ENCODE results near the gene RPS6KA2. TPM values are rescaled to one million over a fixed set of nuclear protein-coding genes. Genes with fewer than 3 reads are reported as not detected.

The RPS6KA2 gene
- total RNA-seq, 1 donor, result 4.6 TPM

GRCh38 chr6:166617359-166617758, 9.7 kb downstream of the RPS6KA2 start:
- DNase-seq (ENCODE audit: low read depth in 2 of 3, low spot score in 2 of 3), result no peak

- no peak for DNase-seq (ENCODE audit: low read depth in 2 of 3, low spot score in 2 of 3)
Observed at GRCh38 chr6:166616261-166617238, 10.5 kb downstream of the RPS6KA2 start.

DNA sequence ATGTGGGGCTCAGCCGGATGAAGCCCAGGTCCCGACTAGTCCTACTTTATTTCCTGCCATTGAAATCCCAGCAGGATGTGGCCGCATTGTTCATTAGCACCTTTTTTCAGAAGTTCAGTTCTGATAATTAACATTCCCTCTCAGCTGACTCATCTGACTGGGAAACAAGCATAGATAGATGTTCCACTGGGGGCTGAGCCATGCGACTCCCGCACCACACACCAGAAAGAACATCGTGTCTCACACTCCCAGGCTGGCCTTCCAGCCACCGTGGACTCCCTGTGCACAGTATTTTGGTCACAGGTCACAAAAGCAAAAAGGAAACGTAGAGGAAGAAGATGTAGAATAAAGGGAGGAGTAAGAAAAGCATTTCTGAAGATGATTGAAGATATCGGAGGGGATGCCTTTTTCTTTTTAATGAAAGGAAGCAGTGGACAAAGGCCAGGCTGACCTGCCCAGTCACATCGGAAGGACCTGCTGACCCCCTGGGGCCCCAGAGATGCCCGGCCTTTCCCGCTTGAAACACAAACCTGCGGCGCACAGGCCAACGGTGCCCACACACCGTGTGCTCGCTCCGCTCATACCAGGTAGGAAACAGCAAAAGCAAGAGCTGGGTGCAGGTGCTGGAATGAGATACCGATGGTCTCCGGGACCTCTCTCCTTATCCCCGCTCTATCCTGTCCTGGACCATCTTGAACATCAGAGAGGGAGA, 11.8 kb downstream of the RPS6KA2 start:
- no peak for DNase-seq (ENCODE audit: low read depth in 2 of 3, low spot score in 2 of 3)

DNA sequence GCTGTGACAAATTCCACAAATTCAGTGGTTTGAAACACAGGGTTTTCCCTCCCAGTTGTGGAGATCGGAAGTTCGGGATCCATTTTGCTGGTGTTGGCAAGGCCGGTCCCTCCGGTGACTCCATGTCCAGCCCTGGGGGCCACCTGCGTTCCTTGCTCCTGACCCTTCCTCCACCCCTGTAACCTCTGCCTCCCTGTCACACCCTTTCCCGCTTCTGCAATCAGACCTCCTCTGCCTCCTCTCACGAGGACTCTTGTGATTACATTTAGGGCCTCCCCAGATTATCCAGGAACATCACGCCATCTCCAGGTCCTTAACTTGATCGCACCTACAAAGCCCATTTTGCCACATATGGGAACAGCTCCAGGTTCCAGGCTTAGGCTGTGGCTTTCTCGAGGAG, 12.5 kb downstream of the RPS6KA2 start:
- DNase-seq (ENCODE audit: low read depth in 2 of 3, low spot score in 2 of 3), result no peak

GRCh38 chr6:166614171-166614583, 12.9 kb downstream of the RPS6KA2 start:
- DNase-seq (ENCODE audit: low read depth in 2 of 3, low spot score in 2 of 3), result no peak

DNA sequence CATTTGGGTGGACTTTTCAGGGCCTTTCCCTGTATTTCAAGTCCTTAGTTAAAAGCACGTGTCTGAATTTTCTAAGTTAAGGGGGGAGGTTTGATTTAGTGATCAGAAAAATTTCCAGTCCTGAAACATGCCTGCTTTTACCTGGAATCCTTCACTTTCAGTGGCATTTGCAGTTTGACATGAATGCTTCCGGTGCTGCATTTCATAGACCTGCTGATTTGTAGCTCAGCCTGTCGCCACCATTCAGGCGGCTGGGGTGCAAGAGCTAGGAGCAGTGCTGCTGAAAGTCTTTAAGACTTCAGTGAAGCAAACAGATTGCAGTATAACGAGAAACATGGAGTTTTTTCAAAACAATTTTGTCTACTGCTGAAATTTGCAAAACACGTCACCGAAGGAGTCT, 14.0 kb downstream of the RPS6KA2 start:
- DNase-seq (ENCODE audit: low read depth in 2 of 3, low spot score in 2 of 3), result no peak

GRCh38 chr6:166612471-166612881, 14.6 kb downstream of the RPS6KA2 start:
- no peak for DNase-seq (ENCODE audit: low read depth in 2 of 3, low spot score in 2 of 3)

DNA sequence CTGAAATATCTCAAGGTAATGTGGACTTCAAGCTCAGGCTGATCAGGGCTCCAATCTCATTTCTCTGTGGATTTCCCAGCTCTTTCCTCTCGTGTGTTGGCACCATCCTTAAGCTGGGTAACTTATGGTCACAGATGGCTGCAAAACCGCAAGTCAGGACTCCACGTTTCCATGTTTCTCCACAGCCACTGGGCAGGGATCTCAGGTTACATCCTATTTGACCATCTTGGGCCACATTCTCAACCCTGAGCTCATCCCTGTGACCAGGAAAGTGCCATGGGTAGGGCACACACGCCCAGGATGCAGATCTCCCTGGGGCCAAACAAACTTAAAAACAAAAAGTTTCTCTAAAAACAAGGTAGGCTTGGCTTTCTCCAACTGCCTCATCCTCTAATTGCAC, 15.4 kb downstream of the RPS6KA2 start:
- DNase-seq (ENCODE audit: low read depth in 2 of 3, low spot score in 2 of 3), result no peak

- no peak for DNase-seq (ENCODE audit: low read depth in 2 of 3, low spot score in 2 of 3)
Observed at GRCh38 chr6:166610069-166610468, 17.0 kb downstream of the RPS6KA2 start.

- no peak for DNase-seq (ENCODE audit: low read depth in 2 of 3, low spot score in 2 of 3)
Observed at GRCh38 chr6:166608774-166609173, 18.3 kb downstream of the RPS6KA2 start.

DNA sequence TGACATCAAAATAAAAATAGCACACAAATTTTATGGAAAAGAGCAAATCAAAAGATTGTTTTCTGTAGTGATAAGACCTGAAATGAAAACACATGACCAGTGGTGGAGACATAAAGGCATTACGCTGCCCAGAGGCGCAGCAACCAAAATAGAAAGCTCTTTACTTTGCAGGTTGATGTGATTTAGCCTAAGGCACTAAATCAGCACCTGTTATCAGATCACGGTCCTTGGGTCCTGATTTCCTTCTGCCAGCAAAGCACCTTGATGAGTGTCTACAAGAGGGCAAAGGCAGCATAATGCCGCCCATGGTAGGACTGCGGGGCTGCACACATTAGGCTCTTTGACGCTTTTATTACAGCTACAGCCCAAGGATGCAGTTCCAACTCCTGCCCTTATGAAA, 21.3 kb downstream of the RPS6KA2 start:
- DNase-seq (ENCODE audit: low read depth in 2 of 3, low spot score in 2 of 3), result no peak

DNA sequence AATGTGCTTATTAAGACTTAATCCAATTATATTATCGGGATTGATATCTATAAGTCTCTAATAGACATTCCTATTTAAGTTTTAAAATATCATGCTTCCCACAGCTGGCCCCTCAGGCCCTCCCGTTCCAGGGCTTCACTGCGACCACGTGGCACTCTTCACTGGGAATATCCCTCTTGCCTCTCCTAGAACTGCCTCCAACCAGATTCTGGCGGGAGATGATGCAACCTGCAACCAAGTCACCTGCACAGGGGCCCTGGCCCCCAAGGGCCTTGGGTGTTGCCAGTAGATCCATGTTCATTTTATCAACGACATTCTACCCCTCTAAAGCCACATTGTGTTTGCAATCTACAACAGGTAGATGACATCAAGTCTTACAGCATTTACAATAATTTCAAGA, 22.1 kb downstream of the RPS6KA2 start:
- no peak for DNase-seq (ENCODE audit: low read depth in 2 of 3, low spot score in 2 of 3)

DNA sequence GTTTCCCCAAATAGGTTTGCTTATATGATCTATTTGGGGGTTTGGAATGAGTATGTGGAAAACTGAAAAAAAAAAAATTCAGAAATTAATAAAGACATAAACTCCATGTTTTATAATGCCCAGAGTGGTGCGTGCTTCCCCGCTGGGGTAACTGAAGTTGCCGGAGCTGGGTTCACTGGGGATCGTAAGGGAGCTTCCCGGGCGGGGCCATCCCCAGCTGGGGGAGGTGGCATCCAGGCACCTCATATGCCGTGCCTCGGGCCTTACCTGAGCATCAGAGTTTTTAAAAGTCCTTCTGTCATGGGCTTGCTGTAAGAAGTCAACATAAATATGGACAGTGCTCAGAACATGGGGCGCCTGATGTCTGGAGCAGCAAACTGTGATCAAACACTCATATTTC, 22.7 kb downstream of the RPS6KA2 start:
- no peak for DNase-seq (ENCODE audit: low read depth in 2 of 3, low spot score in 2 of 3)

DNA sequence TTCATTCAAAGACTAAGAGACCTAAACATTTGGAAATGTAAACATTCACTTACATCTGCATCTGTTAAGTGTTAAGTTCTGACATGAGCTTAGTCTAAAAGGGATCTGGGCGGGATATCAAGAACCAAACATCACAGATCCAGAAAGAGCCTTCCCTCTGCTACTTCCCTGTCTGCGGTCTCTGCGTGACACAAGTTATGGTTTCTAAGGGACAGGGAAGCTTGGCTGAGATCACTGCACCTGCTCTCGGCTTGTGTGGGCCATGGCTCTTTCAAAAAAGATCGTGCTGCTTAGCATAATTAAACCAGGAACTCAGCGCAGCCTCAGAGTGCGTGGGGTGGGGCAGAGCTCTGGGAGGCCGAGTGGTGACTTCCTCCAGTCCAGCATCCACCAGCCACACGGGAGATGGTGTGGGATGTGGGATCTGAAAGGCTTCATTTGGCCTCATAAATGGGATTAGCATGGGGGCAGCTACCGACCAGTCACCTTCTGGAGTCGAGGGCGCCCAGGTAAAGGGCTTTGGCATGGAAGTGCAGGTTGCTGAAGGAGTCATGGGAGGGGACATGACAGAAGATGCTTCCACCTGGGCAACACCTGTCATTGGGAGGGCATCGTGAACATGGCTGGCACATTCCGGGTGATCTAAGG, 23.9 kb downstream of the RPS6KA2 start:
- no peak for DNase-seq (ENCODE audit: low read depth in 2 of 3, low spot score in 2 of 3)

- DNase-seq (ENCODE audit: low read depth in 2 of 3, low spot score in 2 of 3), result no peak
Observed at GRCh38 chr6:166601956-166602355, 25.1 kb downstream of the RPS6KA2 start.

- no peak for DNase-seq (ENCODE audit: low read depth in 2 of 3, low spot score in 2 of 3)
Observed at GRCh38 chr6:166600931-166601330, 26.1 kb downstream of the RPS6KA2 start.

DNA sequence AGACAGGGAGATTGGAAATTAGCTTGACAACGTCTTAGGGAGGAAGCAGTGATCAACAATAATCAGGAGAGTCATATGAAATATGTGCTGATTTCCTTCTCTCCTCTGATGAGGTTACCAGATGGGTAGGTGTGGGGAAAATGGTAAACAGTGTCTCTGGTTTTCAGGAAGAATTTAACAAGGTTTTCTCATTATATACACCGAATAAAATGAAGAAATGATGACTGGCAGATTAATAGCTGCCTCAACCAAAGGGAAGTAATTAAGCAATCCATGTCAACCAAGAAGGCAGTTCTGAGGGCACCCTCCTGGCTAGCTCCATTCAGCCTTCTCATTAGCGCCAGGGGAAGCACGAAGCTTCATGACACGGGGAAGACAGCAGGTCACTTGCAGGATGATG, 27.8 kb downstream of the RPS6KA2 start:
- DNase-seq (ENCODE audit: low read depth in 2 of 3, low spot score in 2 of 3), result no peak

DNA sequence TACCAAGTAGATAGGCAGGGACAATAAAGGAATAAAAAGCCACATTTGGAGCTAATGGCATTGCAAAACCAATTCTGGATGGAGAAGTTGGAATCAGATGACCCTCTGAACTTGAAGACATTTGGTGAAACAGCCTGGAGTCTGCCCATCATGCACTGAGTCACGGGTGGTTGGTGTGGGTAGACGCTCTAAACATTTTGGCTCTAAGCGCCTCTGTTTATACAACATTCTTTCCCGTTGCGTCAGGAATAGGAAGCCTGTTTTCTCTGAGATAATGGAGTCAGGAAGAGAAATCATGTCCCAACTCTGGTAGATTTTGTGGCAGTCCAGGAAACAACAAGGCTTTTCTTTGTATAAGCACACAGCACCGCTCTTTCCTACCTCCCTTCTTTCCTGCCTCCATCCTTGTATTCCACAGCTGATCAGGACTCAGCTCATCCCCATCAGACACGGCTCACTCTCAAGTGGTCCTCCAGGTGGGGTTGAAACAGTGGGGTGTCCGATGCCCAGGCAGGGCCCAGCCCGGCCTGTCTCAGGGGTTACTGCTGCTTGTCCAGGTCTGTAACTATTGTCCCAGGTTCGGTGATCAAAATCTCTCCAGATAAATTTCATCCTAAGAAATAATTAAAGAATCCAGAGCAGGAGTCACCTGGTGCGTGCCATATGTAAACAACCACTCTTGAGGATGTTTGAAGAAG, 28.5 kb downstream of the RPS6KA2 start:
- peak in 2 of 3 donors; percentile 40 to 41 for DNase-seq (ENCODE audit: low read depth in 2 of 3, low spot score in 2 of 3)

DNA sequence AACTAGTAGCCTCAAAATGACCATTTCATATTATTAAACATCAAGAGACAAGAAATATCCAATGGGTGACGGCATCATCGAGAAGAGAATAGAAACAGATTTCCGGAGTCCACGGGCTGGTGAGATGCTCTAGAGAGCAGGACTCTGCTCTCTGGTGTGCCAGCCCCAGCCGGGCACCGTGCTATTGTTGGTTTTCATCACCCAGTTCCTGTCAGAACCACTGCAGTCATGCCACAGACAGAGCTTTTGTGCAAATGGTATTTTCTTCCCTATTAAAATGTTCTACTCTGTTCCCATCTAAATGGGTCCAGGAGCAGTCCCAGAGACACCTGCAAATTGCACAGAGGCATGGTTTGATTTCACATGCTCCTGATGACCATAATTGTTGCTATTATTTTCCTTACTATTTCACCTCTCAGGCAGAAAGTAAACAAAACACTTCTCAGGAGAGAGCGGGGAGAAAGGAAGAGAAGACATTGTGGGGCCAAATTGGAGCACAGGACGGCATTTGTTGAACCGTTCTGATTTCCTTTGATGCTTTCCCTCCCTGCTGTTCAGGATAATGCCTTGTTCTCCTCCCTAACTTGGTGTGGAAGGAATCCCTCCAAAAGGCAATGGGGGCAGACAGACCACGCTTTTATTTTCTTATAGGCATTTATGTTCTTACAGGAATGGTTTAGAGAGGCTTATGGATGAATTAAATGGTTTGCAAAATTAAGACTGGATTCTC, 29.2 kb downstream of the RPS6KA2 start:
- no peak for DNase-seq (ENCODE audit: low read depth in 2 of 3, low spot score in 2 of 3)

Data from hematopoietic multipotent progenitor cell (in vitro differentiated cells).